SHP77 treated with DMSO at 0.1 percent for 48 hours (cell line): ENCODE measurements around the gene CLTB.

Source experiments
- DNase-seq: peaks from one replicate; lab custom pipeline; 2025; lab: John Stamatoyannopoulos, UW

CLTB gene

GRCh38 chr5:176352116-176352878 lies 64.0 kb downstream of the CLTB start:
- DNase-seq, result no peak

- DNase-seq, result no peak
Observed at GRCh38 chr5:176350416-176350815, 65.9 kb downstream of the CLTB start.

- no peak for DNase-seq
Observed at GRCh38 chr5:176342766-176343458, 73.4 kb downstream of the CLTB start.
